Left ventricle myocardium inferior (tissue), 1 donor: Measurements from ENCODE around the gene OTOP1. TPM values are rescaled to one million over a fixed set of nuclear protein-coding genes. Genes with fewer than 3 reads are reported as not detected.
"Not testable (repeated sequence)": the region's sequence is repeated elsewhere in the genome, so short reads cannot be mapped to it uniquely, and the experiment has no call there.

Experiments used
- DNase-seq: peaks from one replicate; pipeline ENCODE4 v3.0.0-alpha.2; 2020
- H3K27ac ChIP-seq: fragments of 200-600 bp; replicated peaks from 2 replicates; pipeline ENCODE4 v1.8.0; 2021
- H3K27me3 ChIP-seq: fragments of 200-600 bp; 2 replicates; pipeline ENCODE4 v1.8.0; 2021; ENCODE audit warnings: low read depth
- H3K36me3 ChIP-seq: fragments of 200-600 bp; 2 replicates; pipeline ENCODE4 v1.8.0; 2021
- H3K4me1 ChIP-seq: fragments of 200-600 bp; 2 replicates; pipeline ENCODE4 v1.8.0; 2021
- H3K4me3 ChIP-seq: fragments of 200-600 bp; 2 replicates; pipeline ENCODE4 v1.8.0; 2021; ENCODE audit warnings: mild to moderate bottlenecking, moderate library complexity
- H3K9me3 ChIP-seq: fragments of 200-600 bp; replicated peaks from 2 replicates; pipeline ENCODE4 v1.8.0; 2021
- CTCF ChIP-seq: fragments of 200-600 bp; IDR thresholded peaks from 2 replicates; pipeline ENCODE4 v1.8.0; 2021; ENCODE audit warnings: antibody characterized with exemption, mild to moderate bottlenecking, borderline replicate concordance
- intact Hi-C: fragments of 100-400 bp; cut with micrococcal nuclease; formaldehyde crosslinking; loops from one replicate; pipeline ENCODE4 v1.11.0; 2022
- total RNA-seq: library from RNA; stranded (reverse); fragmentation: NEBNext Ultra II Directional; extraction: Animal tissue kit (Norgen Biotek cat#: 25700); gene quantifications from one replicate; pipeline ENCODE4 v1.2.1, GENCODE V29; 2021
- donor health status: DM: no; HTN: yes; CAD: no; lungs with severe emphysema.

The OTOP1 gene
- total RNA-seq, 1 donor from 2014 or later: not detected

- no peak for TF ChIP-seq CTCF
- Histone ChIP-seq H3K27me3 (peaks cover 71% of the 10 kb centered on the region), H3K9me3 (no peaks in the 10 kb centered on the region), H3K4me1 (no peaks in the 10 kb centered on the region), H3K27ac (no peak overlapping the region), H3K36me3 (no peaks in the 10 kb centered on the region), H3K4me3 (no peak overlapping the region)
- no peak for DNase-seq
- intact Hi-C loops: no loop called here
Observed at GRCh38 chr4:4204401-4204745, 22.4 kb downstream of the OTOP1 start.

GRCh38 chr4:4203688-4204400, 22.9 kb downstream of the OTOP1 start:
- H3K4me3 ChIP-seq: no peak overlapping the region
- no peak for DNase-seq
- no peaks in the 10 kb centered on the region for H3K4me1 ChIP-seq
- TF ChIP-seq CTCF: no peak
- H3K27me3 ChIP-seq: peaks cover 66% of the 10 kb centered on the region
- no peaks in the 10 kb centered on the region for H3K9me3 ChIP-seq
- no peak overlapping the region for H3K27ac ChIP-seq
- H3K36me3 ChIP-seq: no peaks in the 10 kb centered on the region
- intact Hi-C loops: no loop called here

GRCh38 chr4:4202510-4202909, 24.2 kb downstream of the OTOP1 start:
- no peak for TF ChIP-seq CTCF
- intact Hi-C loops: no loop called here
- Histone ChIP-seq H3K36me3 (no peaks in the 10 kb centered on the region), H3K4me1 (no peaks in the 10 kb centered on the region), H3K27me3 (peaks cover 64% of the 10 kb centered on the region), H3K9me3 (no peaks in the 10 kb centered on the region), H3K4me3 (no peak overlapping the region), H3K27ac (no peak overlapping the region)
- DNase-seq: no peak

GRCh38 chr4:4200624-4201023, 26.1 kb downstream of the OTOP1 start:
- intact Hi-C loops: no loop called here
- H3K4me1 ChIP-seq: no peaks in the 10 kb centered on the region
- no peaks in the 10 kb centered on the region for H3K36me3 ChIP-seq
- H3K4me3 ChIP-seq: no peak overlapping the region
- H3K27ac ChIP-seq: no peak overlapping the region
- H3K27me3 ChIP-seq: peaks cover 63% of the 10 kb centered on the region
- no peak for TF ChIP-seq CTCF
- no peaks in the 10 kb centered on the region for H3K9me3 ChIP-seq
- DNase-seq: no peak

GRCh38 chr4:4195354-4195753, 31.4 kb downstream of the OTOP1 start:
- DNase-seq: no peak
- H3K27me3 ChIP-seq: peaks cover 58% of the 10 kb centered on the region
- TF ChIP-seq CTCF: no peak

GRCh38 chr4:4188557-4188956, 38.2 kb downstream of the OTOP1 start:
- H3K36me3 ChIP-seq, H3K4me3 ChIP-seq, H3K27ac ChIP-seq, intact Hi-C loops, H3K9me3 ChIP-seq, H3K4me1 ChIP-seq, DNase-seq: not testable (repeated sequence)
- peaks cover 70% of the 10 kb centered on the region for H3K27me3 ChIP-seq

More at GRCh38 chr4:4195354-4195753, 31.4 kb downstream of the OTOP1 start:
- H3K36me3 ChIP-seq: no peaks in the 10 kb centered on the region
- H3K27ac ChIP-seq: no peak overlapping the region
- H3K9me3 ChIP-seq: no peaks in the 10 kb centered on the region
- intact Hi-C loops: no loop called here
- no peak overlapping the region for H3K4me3 ChIP-seq
- no peaks in the 10 kb centered on the region for H3K4me1 ChIP-seq
